ENCODE data around the gene NLRC5.
A peak's percentile ranks its signal among the peaks of the same experiment; 100 is the strongest.

NLRC5 gene

GRCh38 chr16:56984639-56985038 lies 4.7 kb upstream of the NLRC5 start:
- H3K27ac ChIP-seq (ENCODE audit: extremely low read depth, low read depth, low read length): no peak overlapping the region
- ChIA-PET POLR2A (no interaction called here), CTCF (interaction anchor here (0.7 to 1.7 kb wide), 3 partner anchors 20 to 118 kb away, joined by 3 to 14 read pairs (median 3); no protein-coding TSS in a partner anchor)
- H3K36me3 ChIP-seq (ENCODE audit: control insufficient read depth in 2 of 2, insufficient read depth in 1 of 2, low read length in 2 of 2): no peaks in the 10 kb centered on the region
- H3K4me3 ChIP-seq (ENCODE audit: low read depth, low read length): no peak overlapping the region
- TF ChIP-seq PRDM1 (tag by site-specific recombination; IDR thresholded peaks at IDR 0.05) (no peak), AEBP2 (tag by site-specific recombination; IDR thresholded peaks at IDR 0.05; ENCODE audit: borderline replicate concordance) (no peak), ZNF37A (tag by site-specific recombination; IDR thresholded peaks at IDR 0.05) (no peak), ZNF138 (tag by site-specific recombination; IDR thresholded peaks at IDR 0.05; ENCODE audit: borderline replicate concordance) (no peak), OSR2 (tag by site-specific recombination; IDR thresholded peaks at IDR 0.05) (no peak), FEZF1 (tag by site-specific recombination; IDR thresholded peaks at IDR 0.05) (no peak), BCL6B (tag by site-specific recombination; IDR thresholded peaks at IDR 0.05) (no peak), ZNF23 (tag by site-specific recombination; IDR thresholded peaks at IDR 0.05; ENCODE audit: borderline replicate concordance) (no peak), ZNF473 (tag by site-specific recombination; IDR thresholded peaks at IDR 0.05) (no peak)
- H3K9me3 ChIP-seq (ENCODE audit: control insufficient read depth, insufficient read depth, low read depth, low read length): no peaks in the 10 kb centered on the region
- H3K4me1 ChIP-seq (ENCODE audit: control insufficient read depth, insufficient read depth, low read length): no peaks in the 10 kb centered on the region; the same call in 1 of the 2 replicates

- ChIA-PET POLR2A (no interaction called here), CTCF (interaction anchor here (0.6 to 0.9 kb wide), 5 partner anchors 13 to 437 kb away, joined by 3 to 4 read pairs (median 3); no protein-coding TSS in a partner anchor)
- H3K4me1 ChIP-seq (ENCODE audit: control insufficient read depth, insufficient read depth, low read length): peaks cover 4% of the 10 kb centered on the region; the same call in 1 of the 2 replicates
- no peaks in the 10 kb centered on the region for H3K9me3 ChIP-seq (ENCODE audit: control insufficient read depth, insufficient read depth, low read depth, low read length)
- H3K36me3 ChIP-seq (ENCODE audit: control insufficient read depth in 2 of 2, insufficient read depth in 1 of 2, low read length in 2 of 2): no peaks in the 10 kb centered on the region
- no peak overlapping the region for H3K4me3 ChIP-seq (ENCODE audit: low read depth, low read length)
- H3K27ac ChIP-seq (ENCODE audit: extremely low read depth, low read depth, low read length): no peak overlapping the region
- no peak for TF ChIP-seq ZFP3 (tag by site-specific recombination; IDR thresholded peaks at IDR 0.05; ENCODE audit: low read depth)
- TF ChIP-seq ZNF792 (tag by site-specific recombination; IDR thresholded peaks at IDR 0.05): no peak
- no peak for TF ChIP-seq ZSCAN18 (tag by site-specific recombination; IDR thresholded peaks at IDR 0.05)
- TF ChIP-seq ZEB2 (tag by site-specific recombination; IDR thresholded peaks at IDR 0.05): peak; percentile 35; the same call in 1 of the 2 replicates
- TF ChIP-seq GLIS1 (tag by site-specific recombination; IDR thresholded peaks at IDR 0.05): peak; percentile 41; the same call in 1 of the 2 replicates
- peak; percentile 33 for TF ChIP-seq ZNF629 (tag by site-specific recombination; IDR thresholded peaks at IDR 0.05)
- TF ChIP-seq SP3 (tag by site-specific recombination; IDR thresholded peaks at IDR 0.05): peak; percentile 26; the same call in 1 of the 2 replicates
- TF ChIP-seq OSR2 (tag by site-specific recombination; IDR thresholded peaks at IDR 0.05): no peak
- peak; percentile 79 for TF ChIP-seq PRDM10 (tag by site-specific recombination; IDR thresholded peaks at IDR 0.05)
- TF ChIP-seq ZNF433 (tag by site-specific recombination; IDR thresholded peaks at IDR 0.05; ENCODE audit: low read depth): no peak
- TF ChIP-seq KLF16 (tag by site-specific recombination; IDR thresholded peaks at IDR 0.05): no peak
- no peak for TF ChIP-seq ZNF777 (tag by site-specific recombination; IDR thresholded peaks at IDR 0.05; ENCODE audit: borderline replicate concordance)
- 0 out of 2 replicates have a peak, but pooled peaks have one; percentile 10 for TF ChIP-seq ZNF398 (tag by site-specific recombination; IDR thresholded peaks at IDR 0.05)
- peak; percentile 70; the same call in 1 of the 2 replicates for TF ChIP-seq ZNF335 (tag by site-specific recombination; conservative IDR thresholded peaks at IDR 0.05)
- peak; percentile 69; the same call in 1 of the 2 replicates for TF ChIP-seq ZNF76 (tag by site-specific recombination; IDR thresholded peaks at IDR 0.05; ENCODE audit: borderline replicate concordance, low read depth)
- TF ChIP-seq ZNF623 (tag by site-specific recombination; IDR thresholded peaks at IDR 0.05): peak; percentile 82
- peak; percentile 48; the same call in 1 of the 2 replicates for TF ChIP-seq SP7 (tag by site-specific recombination; IDR thresholded peaks at IDR 0.05)
Observed at GRCh38 chr16:56985288-56985961, 3.9 kb upstream of the NLRC5 start.
